Thoracic aorta (tissue), 2 donors: ENCODE data around the gene FBLN2. TPM values are rescaled to one million over a fixed set of nuclear protein-coding genes. Genes with fewer than 3 reads are reported as not detected.

Experiments
- ATAC-seq: fragments of 150-250 bp; one replicate; pipeline ENCODE4 v1.8.0; 2017; ENCODE audit warnings: low read depth; ENCODE audit not compliant: insufficient number of reproducible peaks, low FRiP score
- DNase-seq: peaks from one replicate; pipeline ENCODE4 v3.0.0-alpha.2; 2020; ENCODE audit warnings: low spot score
- H3K27ac ChIP-seq, 2 donors: fragments of 200-600 bp; sonication (generic); 1 replicate in 1 of 2; 2 replicates in 1 of 2; pipeline ENCODE4 v1.5.1; 2016; ENCODE audit warnings: mild to moderate bottlenecking in 2 of 2, moderate library complexity in 2 of 2
- H3K27me3 ChIP-seq: fragments of 200-600 bp; sonication (generic); replicated peaks from 2 replicates; pipeline ENCODE4 v1.6.0; 2016; ENCODE audit warnings: mild to moderate bottlenecking; ENCODE audit not compliant: insufficient read depth
- H3K36me3 ChIP-seq: fragments of 200-600 bp; sonication (generic); one replicate; pipeline ENCODE4 v1.5.1; 2016
- H3K4me1 ChIP-seq, 2 donors: fragments of 200-600 bp; sonication (generic); 1 replicate in 1 of 2; 2 replicates in 1 of 2; pipeline versions ENCODE4 v1.5.1 to v1.6.0; 2016; ENCODE audit warnings: low read depth in 2 of 2, mild to moderate bottlenecking in 1 of 2; ENCODE audit not compliant: control insufficient read depth in 1 of 2
- H3K4me3 ChIP-seq: fragments of 200-600 bp; sonication (generic); 2 replicates; pipeline ENCODE4 v1.5.1; 2016; ENCODE audit warnings: mild to moderate bottlenecking
- H3K9me3 ChIP-seq: fragments of 200-600 bp; sonication (generic); 2 replicates; pipeline ENCODE4 v1.5.1; 2016
- total RNA-seq, 2 donors: library from RNA; depleted of rRNA; stranded (reverse); fragments of >200 nt; gene quantifications; one replicate each; pipeline versions ENCODE4 v1.1.0 to v1.2.3, GENCODE V29; 2016
- TF ChIP-seq, protein P1 (sequence below): fragments of 200-600 bp; sonication (generic); IDR thresholded peaks from one replicate; pipeline ENCODE4 v1.5.1; 2019; ENCODE audit warnings: antibody characterized with exemption

Gene FBLN2
- total RNA-seq, 2 donors from 2014 or later = 233 to 328 TPM

GRCh38 chr3:13621381-13622221, 72.7 kb downstream of the FBLN2 start:
- TF ChIP-seq, protein P1, sequence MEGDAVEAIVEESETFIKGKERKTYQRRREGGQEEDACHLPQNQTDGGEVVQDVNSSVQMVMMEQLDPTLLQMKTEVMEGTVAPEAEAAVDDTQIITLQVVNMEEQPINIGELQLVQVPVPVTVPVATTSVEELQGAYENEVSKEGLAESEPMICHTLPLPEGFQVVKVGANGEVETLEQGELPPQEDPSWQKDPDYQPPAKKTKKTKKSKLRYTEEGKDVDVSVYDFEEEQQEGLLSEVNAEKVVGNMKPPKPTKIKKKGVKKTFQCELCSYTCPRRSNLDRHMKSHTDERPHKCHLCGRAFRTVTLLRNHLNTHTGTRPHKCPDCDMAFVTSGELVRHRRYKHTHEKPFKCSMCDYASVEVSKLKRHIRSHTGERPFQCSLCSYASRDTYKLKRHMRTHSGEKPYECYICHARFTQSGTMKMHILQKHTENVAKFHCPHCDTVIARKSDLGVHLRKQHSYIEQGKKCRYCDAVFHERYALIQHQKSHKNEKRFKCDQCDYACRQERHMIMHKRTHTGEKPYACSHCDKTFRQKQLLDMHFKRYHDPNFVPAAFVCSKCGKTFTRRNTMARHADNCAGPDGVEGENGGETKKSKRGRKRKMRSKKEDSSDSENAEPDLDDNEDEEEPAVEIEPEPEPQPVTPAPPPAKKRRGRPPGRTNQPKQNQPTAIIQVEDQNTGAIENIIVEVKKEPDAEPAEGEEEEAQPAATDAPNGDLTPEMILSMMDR = no peak
- Histone ChIP-seq H3K27ac (no peak overlapping the region), H3K4me1 (no peaks in the 10 kb centered on the region), H3K9me3 (no peaks in the 10 kb centered on the region), H3K36me3 (no peaks in the 10 kb centered on the region), H3K4me3 (no peak overlapping the region), H3K27me3 (no peaks in the 10 kb centered on the region)
- no peak for DNase-seq
- no peak for ATAC-seq

DNA sequence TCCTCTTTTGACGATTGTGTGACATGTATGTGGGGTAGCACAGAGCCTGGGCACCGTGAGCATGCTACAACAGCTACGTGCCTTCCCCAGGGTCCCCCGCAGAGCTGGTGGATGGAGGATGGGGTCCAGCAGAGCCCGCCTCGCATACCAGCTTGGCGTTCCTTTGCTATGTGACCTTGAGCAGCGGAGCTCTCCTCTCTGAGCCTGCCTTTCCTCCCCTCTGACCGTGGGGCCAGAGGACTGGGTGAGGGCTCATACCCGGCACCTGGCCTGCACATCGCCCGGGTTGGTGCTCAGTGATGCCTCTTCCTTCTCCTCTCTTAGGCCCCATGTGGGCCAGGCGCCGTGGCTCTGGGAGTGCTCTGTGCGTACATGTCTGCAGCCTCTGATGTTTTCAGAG, 73.4 kb downstream of the FBLN2 start:
- H3K36me3 ChIP-seq = no peaks in the 10 kb centered on the region
- TF ChIP-seq, protein P1 = no peak
- H3K9me3 ChIP-seq = no peaks in the 10 kb centered on the region
- H3K4me3 ChIP-seq = no peak overlapping the region
- H3K4me1 ChIP-seq = no peaks in the 10 kb centered on the region
- no peak overlapping the region for H3K27ac ChIP-seq
- ATAC-seq (no peak), DNase-seq (no peak)
- no peaks in the 10 kb centered on the region for H3K27me3 ChIP-seq

- Histone ChIP-seq H3K4me3 (no peak overlapping the region), H3K27ac (no peak overlapping the region), H3K4me1 (no peaks in the 10 kb centered on the region), H3K36me3 (no peaks in the 10 kb centered on the region), H3K27me3 (no peaks in the 10 kb centered on the region), H3K9me3 (no peaks in the 10 kb centered on the region)
- TF ChIP-seq, protein P1 = no peak
- no peak for DNase-seq
- no peak for ATAC-seq
These were observed 74.3 kb downstream of the FBLN2 start for GRCh38 chr3:13623101-13623654.

- Histone ChIP-seq H3K27me3 (no peaks in the 10 kb centered on the region), H3K9me3 (no peaks in the 10 kb centered on the region), H3K4me3 (no peak overlapping the region), H3K4me1 (no peaks in the 10 kb centered on the region), H3K36me3 (no peaks in the 10 kb centered on the region), H3K27ac (no peak overlapping the region)
- DNase-seq (no peak), ATAC-seq (no peak)
- TF ChIP-seq, protein P1 = no peak
These were observed 75.1 kb downstream of the FBLN2 start for GRCh38 chr3:13624021-13624420.

GRCh38 chr3:13624671-13625125, 75.8 kb downstream of the FBLN2 start:
- ATAC-seq = no peak
- Histone ChIP-seq H3K4me1 (no peaks in the 10 kb centered on the region), H3K27ac (no peak overlapping the region), H3K9me3 (no peaks in the 10 kb centered on the region), H3K27me3 (no peaks in the 10 kb centered on the region), H3K36me3 (no peaks in the 10 kb centered on the region), H3K4me3 (no peak overlapping the region)
- no peak for DNase-seq
- TF ChIP-seq, protein P1 = no peak
